G401 (cell line): ENCODE results near the gene KCTD8. TPM values are rescaled to one million over a fixed set of nuclear protein-coding genes. Genes with fewer than 3 reads are reported as not detected.

ENCODE experiments used
- DNase-seq: peaks from one replicate; pipeline ENCODE4 v3.0.0-alpha.2; 2015; ENCODE audit warnings: low spot score
- in situ Hi-C: cut with HindIII; loops from 2 replicates; pipeline ENCODE4 v1.10.0; 2016; ENCODE audit warnings: low sequenced_read_pairs, mixed read lengths
- total RNA-seq: library from RNA; depleted of rRNA; stranded (reverse); fragments of >200 nt; shearing (Covaris generic); gene quantifications from 2 replicates; pipeline ENCODE4 v1.2.3, GENCODE V29; 2014

KCTD8 gene
- total RNA-seq, 1 experiment from 2014 or later, result not detected

- in situ Hi-C loops, result no loop called here
- no peak for DNase-seq
Observed at GRCh38 chr4:44354172-44354571, 94.4 kb downstream of the KCTD8 start.

GRCh38 chr4:44351069-44351468, 97.5 kb downstream of the KCTD8 start:
- DNase-seq, result no peak
- in situ Hi-C loops, result no loop called here

- in situ Hi-C loops, result no loop called here
- no peak for DNase-seq
Observed at GRCh38 chr4:44342800-44343199, 105.8 kb downstream of the KCTD8 start.

GRCh38 chr4:44326741-44327140, 121.9 kb downstream of the KCTD8 start:
- in situ Hi-C loops, result no loop called here
- peak; percentile 92 for DNase-seq

- DNase-seq, result peak; percentile 62
- in situ Hi-C loops, result no loop called here
Observed at GRCh38 chr4:44320833-44321232, 127.8 kb downstream of the KCTD8 start.

GRCh38 chr4:44319129-44319528, 129.5 kb downstream of the KCTD8 start:
- in situ Hi-C loops, result no loop called here
- no peak for DNase-seq

- DNase-seq, result no peak
- in situ Hi-C loops, result no loop called here
Observed at GRCh38 chr4:44313702-44314101, 134.9 kb downstream of the KCTD8 start.

- in situ Hi-C loops, result no loop called here
- no peak for DNase-seq
Observed at GRCh38 chr4:44287505-44287904, 161.1 kb downstream of the KCTD8 start.

GRCh38 chr4:44279469-44279868, 169.1 kb downstream of the KCTD8 start:
- in situ Hi-C loops, result no loop called here
- DNase-seq, result no peak

- in situ Hi-C loops, result no loop called here
- no peak for DNase-seq
Observed at GRCh38 chr4:44279066-44279465, 169.5 kb downstream of the KCTD8 start.

- in situ Hi-C loops, result no loop called here
Observed at GRCh38 chr4:44257461-44257860, 191.1 kb downstream of the KCTD8 start.

GRCh38 chr4:44256414-44256813, 192.2 kb downstream of the KCTD8 start:
- DNase-seq, result peak; percentile 28
- in situ Hi-C loops, result no loop called here

More at GRCh38 chr4:44257461-44257860, 191.1 kb downstream of the KCTD8 start:
- peak; percentile 25 for DNase-seq

- in situ Hi-C loops, result no loop called here
- no peak for DNase-seq
Observed at GRCh38 chr4:44237643-44238042, 211.0 kb downstream of the KCTD8 start.

GRCh38 chr4:44235897-44236296, 212.7 kb downstream of the KCTD8 start:
- in situ Hi-C loops, result no loop called here
- DNase-seq, result no peak

GRCh38 chr4:44232262-44232661, 216.3 kb downstream of the KCTD8 start:
- in situ Hi-C loops, result no loop called here
- DNase-seq, result no peak

GRCh38 chr4:44231006-44231405, 217.6 kb downstream of the KCTD8 start:
- DNase-seq, result no peak
- in situ Hi-C loops, result no loop called here

- DNase-seq, result no peak
- in situ Hi-C loops, result no loop called here
Observed at GRCh38 chr4:44228326-44228725, 220.3 kb downstream of the KCTD8 start.

- in situ Hi-C loops, result no loop called here
- DNase-seq, result peak; percentile 61
Observed at GRCh38 chr4:44221407-44221806, 227.2 kb downstream of the KCTD8 start.

GRCh38 chr4:44210750-44211149, 237.9 kb downstream of the KCTD8 start:
- in situ Hi-C loops, result no loop called here
- no peak for DNase-seq

- in situ Hi-C loops, result no loop called here
- peak; percentile 76 for DNase-seq
Observed at GRCh38 chr4:44196796-44197195, 251.8 kb downstream of the KCTD8 start.

GRCh38 chr4:44194365-44194764, 254.2 kb downstream of the KCTD8 start:
- in situ Hi-C loops, result no loop called here
- DNase-seq, result no peak

GRCh38 chr4:44186850-44187246, 261.8 kb downstream of the KCTD8 start:
- in situ Hi-C loops, result no loop called here
- DNase-seq, result no peak
